ENCODE results near the gene MTAP.

DNA sequence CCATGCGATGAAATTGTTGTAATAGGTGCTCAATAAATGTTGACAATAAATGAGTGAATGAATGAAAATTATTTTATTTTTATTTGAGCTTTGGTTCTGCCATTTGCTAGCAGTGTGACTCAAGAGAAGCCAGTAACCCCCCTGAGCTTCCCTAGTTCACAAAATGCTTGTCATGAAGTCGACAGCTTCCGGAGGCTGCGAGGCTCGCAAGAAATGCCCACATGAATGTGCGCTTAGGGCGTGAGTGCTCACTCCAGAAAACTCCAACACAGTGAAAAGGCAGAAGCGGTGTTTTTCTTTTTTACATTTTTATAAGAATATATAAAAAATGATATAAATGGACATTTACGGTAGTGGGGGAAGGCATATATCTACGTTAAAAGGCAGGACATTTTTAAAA lies 165.3 kb downstream of the MTAP start:
- no peak for TF ChIP-seq POLR2AphosphoS5 (IDR thresholded peaks at IDR 0.05; ENCODE audit: low read depth, low read length)
- TF ChIP-seq POLR2A (IDR thresholded peaks at IDR 0.05; ENCODE audit: low read depth, low read length): no peak
- no peak for TF ChIP-seq TAF1 (IDR thresholded peaks at IDR 0.05; ENCODE audit: borderline replicate concordance, low read depth, low read length)

Measured in GM12892 (cell line).